Activated CD4-positive, alpha-beta T cell treated with anti-CD3 and anti-CD28 coated beads for 48 hours (primary cell): ENCODE results near the gene DMGDH.

Experiments
- DNase-seq: peaks from one replicate; pipeline ENCODE4 v3.0.0-alpha.2; 2020

The DMGDH gene

DNA sequence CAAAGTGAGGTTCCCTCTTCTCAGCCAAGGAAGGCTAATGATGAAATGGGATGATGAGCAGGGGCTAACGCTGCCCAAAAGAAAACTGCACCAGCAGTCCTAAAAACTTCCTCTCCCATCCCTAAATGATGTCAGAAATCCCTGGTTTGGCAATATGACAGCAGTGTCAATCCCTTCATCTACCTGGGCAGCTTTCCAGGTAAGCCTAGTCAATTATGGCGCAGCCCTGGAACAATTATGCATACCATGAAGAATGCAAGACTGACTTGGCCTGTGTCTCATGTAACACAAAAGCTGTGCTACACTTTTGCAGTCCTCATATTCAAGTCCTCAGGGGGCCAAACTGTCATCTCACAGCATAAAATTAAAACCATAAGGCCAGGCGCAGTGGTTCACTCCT is 7.0 kb downstream of the DMGDH start:
- no peak for DNase-seq

DNA sequence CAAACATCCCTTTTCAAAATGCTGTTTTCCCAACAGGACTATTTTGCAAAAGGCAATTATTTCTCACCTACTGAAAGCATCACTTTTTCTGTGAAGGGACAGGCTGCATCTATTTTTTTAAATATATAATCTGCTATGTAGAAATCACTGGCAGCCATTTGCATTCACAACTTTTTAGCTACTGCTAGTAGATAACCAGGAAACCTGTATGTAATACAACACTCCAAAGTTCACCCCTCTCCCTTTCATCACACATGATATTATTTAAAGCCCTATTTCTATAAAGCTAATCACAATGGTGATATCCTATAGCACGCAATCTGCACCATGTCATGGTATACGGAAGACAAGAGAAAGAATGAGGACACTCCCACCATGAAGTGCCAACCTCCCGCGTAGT is 9.8 kb downstream of the DMGDH start:
- DNase-seq: no peak

DNA sequence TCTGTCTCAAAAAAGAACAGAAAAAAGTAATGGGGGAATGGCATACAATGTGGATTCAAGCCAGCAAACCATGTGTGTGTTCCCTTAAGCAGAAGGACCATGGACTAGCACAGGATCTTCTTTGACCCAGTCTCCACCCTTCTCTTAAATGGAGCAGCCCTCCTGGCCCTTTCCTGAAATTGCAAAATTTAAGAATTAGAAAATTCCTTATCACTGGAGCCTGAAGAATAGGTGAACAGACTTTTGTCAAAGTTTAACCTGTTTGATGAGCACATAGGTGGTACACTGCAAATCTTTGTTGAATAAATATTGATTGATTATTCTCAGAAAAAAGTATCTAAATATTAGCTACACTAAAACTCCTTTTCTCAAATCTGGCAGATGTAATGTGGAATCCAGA is 12.6 kb downstream of the DMGDH start:
- DNase-seq: no peak

DNA sequence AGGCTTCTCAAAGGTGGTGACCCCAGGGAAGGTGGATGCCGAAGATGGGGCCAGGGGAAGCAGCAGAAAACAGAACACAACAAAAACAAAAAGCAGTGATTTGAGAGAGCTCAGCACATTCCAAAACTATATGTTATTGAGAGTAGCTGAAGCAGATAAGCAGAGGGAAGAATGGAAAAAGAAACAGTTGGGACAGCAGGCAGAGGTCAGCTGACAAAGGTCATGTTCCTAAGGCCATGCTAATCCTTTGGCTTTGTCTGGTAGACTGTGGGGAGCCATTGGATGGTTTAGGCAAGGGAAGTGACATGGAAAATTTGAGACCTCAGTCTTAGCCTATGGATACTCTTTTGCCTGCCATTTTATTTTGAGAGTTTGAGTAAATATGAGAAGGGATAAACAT is 14.5 kb downstream of the DMGDH start:
- DNase-seq: no peak

DNA sequence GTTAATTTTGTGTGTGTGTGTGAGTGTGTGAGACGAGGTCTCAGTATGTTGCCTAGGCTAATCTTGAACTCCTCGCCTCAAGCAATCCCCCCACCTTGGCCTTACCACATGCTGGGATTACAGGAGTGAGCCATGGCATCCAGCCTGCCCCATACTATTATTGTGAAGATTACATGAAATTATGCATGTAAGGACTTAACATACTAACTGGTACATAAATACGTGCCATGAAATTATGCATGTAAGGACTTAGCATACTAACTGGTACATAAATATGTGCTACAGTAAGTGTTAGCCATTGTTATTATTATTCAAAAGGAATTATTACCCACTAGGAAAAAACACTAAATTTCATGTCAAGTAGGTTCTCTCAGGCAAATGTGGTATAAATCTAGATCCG is 16.2 kb downstream of the DMGDH start:
- no peak for DNase-seq

DNA sequence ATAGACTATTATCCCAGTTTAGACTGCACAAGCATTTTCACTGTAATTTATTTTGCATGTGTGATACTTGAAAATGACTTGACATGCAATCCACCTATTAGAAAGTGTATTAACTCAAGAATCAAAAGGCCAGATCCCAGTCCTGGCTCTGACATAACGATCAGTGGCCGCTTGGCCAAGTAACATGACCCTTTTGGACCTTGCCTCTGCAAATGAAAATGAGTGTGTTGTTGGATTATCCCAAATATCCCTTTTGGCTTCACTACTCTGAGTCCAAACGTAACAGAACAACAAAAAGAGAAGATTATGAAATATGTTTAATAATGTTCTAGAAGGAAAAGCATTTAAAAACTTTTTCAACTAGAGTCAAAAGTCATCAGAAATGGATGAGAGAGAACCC is 19.0 kb downstream of the DMGDH start:
- no peak for DNase-seq

DNA sequence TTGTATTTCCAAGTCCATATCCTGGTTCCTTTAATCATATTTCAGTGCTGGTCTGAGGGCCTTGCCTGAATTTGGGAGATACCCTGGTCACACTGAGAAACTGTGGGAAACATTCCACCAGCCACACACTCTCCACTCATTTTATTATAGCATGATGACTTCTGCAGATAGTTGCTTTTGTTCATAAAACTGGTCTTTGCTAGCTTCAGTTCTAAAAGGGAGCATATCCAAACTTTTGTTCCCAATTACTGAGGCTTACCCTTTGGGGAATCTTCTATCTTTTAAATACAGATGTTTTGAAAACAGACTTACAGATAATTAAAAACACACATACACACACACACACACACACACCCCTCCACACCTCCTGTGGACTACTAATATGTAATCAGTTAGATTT is 21.0 kb downstream of the DMGDH start:
- DNase-seq: no peak

DNA sequence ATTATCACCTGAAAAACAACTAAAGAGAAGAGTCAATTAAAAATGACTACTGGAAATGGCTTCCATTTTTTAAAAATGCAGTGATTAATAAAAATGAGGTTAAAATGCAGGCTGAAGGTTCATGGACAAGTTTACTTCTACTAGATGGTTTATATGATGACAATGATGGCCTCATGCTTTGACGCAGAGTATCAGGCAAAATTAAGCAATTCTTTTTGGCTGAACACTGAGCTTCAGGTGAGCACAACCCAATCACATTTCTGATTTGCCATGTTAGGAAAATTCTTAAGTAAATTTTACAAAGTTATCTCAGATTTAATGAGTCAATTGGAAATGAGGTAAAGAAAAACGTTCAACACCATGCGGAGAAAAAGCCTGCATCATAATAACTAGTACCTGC is 22.3 kb downstream of the DMGDH start:
- no peak for DNase-seq

DNA sequence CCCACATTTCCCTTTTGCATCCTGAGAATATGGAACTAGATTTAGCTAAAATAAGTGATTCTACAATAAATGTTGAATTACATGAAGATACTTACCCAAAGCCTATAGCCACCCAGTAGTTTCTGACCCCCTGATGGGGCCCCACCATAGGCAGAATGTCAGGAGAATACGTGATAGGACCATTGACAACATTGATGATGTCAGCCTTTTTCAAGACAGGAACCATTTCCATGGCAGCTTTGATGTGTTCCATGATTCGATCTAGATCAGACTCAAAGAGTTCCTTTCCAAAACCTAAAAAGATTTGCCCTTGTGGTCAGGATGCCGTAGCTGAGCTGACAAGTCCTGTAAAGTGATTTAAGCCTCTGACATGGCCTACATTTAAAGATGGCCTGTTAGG is 27.3 kb downstream of the DMGDH start:
- no peak for DNase-seq

DNA sequence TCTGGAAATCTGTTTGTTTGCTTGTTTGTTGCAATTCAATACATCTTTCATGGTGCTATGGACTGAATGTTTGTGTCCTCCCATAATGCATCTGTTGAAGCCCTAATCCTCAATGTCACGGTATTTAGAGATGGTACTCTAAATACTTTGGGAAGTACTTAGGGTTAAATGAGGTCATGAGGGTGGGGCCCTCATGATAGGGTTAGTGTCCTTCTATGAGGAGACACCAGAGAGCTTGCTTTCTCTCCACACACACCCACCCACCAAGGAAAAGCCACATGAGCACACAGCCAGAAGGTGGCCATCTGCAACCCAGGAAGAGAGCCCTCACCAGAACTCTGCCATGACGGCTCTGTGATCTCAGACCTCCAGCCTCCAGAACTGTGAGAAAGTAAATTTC is 32.7 kb downstream of the DMGDH start:
- DNase-seq: no peak

DNA sequence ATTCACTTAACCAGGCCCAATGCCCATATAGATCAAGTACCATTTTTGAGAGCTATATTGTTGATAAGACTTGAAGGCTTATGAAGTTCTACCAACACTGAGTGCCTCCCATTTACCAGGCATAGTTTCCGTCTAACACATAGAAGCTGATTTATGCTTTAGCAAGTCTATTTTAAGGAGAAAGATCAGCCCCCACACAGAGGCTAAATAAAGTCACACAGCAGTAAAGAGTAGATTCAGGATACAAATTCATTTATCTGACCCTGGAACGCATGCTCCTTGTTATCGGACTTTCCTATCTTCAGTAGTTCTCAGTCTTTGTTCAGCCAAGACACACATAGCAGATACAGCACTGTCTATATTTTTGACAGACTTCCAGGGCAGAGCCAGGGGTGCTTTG is 34.2 kb downstream of the DMGDH start:
- DNase-seq: no peak

DNA sequence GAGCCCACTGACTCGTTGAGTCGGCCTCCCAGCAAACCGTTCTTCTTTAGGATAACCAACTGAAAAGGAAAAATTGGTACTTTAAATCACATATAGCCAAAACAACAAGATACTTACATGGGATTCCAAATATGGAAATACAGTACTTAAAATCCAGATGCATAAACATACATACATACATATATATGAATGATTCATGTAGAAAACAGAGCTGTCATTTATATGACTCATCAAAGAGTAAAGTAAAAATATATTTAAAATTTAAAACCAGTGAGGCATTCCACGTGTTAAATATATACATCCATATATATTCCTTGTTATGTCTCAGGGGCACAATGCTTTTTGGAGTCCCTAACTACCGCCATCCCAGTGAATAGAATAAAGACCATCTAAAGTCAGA is 36.7 kb downstream of the DMGDH start:
- no peak for DNase-seq

DNA sequence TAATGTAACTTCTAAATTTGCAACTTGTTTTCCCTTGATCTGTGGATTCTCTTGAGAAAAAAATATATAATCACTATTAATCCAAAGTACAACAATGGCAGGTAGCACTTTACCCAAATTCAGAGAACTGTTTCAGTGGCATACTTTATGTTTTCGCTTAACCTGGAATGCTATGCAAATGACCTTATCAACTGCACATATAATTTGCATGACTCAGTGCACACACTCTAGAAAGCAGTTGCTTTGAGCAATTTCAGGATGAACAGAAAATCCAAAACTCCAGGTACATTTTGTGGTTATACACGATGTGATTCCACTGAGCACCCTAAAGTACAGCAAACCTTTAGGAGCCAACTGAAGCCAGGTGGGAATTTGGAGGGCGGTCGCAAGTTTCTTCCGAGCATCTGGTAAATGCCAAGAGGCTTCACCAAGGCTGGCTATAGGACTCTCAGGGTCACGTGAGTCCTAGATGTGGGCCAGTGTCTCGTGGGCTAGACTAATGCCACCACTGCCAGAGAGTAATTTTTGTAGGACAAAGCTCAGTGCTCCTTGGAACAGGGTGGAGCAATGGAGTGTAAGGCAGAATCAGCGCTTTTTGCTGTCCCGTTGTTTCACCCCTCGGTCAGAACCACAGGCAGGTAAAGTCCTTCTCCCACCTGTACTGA is 37.3 kb downstream of the DMGDH start:
- no peak for DNase-seq

DNA sequence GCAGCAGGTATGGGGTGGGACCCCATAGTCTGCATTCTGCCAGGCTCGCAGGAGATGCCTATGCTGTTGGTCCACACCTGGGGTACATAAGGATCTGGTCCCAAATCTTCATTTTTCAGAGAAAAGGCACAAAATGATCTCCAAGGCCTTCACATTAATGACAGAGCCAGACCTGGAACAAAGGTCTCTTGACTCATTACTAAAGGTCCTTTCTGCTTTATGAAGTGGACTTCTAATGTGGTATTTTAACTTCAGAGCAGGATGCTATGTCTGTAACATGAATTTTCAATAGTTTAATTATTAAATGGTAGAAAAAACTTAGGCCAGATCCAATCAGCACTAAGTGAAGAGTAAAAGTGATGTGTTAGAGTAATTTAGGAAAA is 38.0 kb downstream of the DMGDH start:
- no peak for DNase-seq

DNA sequence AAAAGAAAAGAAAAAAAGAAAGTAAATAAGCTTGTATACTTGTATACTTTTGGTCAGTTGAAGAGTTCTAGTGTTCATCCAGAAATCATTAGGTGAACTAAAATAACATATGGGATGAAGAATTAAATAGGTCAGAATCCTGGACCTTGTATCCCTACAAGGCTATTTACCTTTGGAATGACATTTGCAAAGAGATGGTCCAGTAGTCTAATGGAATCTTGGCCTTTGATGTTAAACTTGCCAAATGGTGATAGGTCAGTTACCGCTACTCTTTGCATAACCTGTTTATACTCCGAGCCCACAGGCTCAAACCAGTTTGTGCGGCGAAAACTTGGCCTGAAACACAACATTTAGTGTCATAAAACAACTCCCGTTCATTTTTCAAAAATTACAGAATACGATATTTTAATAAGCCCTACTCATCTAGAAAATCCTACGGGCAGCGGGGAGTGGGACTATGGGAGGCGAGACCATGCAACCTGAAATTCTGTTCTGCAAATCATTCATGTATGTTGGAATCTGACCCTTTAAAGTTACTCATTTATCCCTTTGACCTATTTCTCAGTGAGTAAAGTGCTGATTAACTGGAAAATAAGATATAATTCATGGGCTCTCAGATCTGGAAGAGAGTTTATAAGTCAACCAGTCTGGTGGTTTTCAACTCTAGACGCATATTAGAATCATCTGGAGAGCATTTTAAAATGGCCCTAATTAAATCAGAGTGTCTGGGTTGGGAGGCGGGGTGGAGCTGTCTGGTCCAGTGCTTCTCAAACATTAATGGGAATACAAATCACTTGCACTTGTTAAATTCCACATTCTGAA is 38.6 kb downstream of the DMGDH start:
- DNase-seq: no peak

DNA sequence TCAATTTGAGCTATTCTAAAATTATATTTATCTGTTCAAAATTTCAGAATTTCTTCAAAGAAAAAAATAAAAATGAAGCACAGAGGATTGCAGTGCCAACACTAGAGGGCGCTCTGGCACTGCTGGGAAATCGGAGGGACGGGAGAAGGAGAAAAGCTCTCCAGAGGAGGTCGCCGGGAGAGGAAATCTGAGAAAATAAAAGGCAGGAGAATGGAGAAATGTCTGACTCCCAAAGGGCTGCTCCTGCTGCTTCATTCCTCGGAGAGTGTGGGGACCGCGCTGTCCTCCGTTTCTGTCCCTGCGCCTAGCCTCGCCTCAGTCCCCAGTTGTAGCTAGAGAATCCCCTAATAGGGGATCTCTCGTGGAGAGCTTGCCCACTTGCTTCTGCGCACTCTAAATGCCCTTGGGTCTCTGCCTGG is 44.4 kb downstream of the DMGDH start:
- peak; percentile 68 for DNase-seq

DNA sequence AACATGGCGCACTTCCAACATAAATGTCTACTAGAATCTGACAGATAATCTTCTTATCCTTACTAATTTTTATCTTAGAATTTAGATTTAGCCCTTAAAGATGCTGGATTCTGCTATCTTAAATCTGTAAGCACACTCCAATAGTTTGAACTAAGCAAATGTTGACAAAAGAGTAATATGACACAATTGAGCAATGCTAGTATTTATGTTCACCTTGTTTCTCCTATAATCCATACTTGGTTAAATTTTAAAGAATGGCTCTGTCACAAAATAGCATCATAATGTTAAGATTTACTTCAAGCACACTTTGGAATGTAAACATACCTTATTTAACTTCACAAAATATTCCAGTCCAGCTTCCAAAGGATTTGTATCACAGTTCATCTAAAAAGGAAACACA is 45.5 kb downstream of the DMGDH start:
- DNase-seq: no peak

DNA sequence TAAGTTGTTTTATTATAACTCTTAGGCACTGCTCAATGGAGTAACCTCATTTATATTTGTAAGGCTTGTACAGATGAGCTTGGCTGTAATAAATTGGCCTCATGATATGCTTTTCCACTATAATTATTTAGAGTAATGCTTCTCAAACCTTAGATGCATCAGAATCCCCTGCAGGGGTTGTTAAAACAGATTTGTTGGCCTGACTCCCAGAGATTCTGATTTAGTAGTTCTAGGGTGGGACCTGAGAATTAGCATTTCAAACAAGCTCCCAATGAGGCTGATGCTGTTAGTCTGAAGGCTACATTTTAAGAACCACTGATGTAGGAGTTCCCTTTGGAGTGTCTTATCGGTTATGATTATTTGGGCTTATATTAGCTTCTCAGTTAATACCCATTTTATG is 46.1 kb downstream of the DMGDH start:
- DNase-seq: no peak

DNA sequence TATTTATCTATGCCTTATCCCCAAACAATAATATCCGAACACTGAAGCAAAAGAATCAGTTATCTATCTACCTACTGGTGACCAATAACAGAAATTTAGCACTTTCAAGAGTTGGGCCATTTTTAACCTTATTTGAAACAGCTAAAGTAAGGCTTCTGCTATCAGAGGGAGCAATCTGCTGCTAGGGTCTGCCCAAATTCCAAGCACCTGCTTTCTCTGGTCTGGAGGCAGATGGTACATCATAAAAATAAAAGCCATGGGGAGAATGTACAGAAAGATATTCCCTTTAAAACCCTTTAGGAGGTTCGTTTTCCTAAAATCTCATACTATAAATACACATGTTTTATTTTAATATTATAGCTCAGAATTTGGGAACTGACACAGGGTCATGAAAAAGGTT is 46.7 kb downstream of the DMGDH start:
- no peak for DNase-seq

DNA sequence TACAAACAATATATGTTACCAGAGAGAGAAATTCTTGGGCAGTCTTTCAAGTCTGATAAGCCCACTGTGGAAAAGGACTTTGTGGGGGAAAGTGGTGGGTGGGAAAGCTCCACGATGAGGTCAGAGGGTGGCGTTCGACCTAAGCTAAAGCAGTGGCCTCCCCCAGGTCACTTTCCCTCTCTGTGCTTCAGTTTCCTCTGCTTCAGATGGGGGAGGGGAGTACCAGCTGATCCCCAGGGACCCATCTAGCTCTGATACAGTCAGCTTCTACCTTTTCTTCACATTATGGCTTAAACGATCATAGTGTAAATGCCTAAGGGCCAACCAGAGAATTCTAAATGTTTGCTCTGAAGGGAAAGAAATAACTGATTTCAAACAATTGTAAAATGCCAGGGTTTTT is 47.7 kb downstream of the DMGDH start:
- no peak for DNase-seq

DNA sequence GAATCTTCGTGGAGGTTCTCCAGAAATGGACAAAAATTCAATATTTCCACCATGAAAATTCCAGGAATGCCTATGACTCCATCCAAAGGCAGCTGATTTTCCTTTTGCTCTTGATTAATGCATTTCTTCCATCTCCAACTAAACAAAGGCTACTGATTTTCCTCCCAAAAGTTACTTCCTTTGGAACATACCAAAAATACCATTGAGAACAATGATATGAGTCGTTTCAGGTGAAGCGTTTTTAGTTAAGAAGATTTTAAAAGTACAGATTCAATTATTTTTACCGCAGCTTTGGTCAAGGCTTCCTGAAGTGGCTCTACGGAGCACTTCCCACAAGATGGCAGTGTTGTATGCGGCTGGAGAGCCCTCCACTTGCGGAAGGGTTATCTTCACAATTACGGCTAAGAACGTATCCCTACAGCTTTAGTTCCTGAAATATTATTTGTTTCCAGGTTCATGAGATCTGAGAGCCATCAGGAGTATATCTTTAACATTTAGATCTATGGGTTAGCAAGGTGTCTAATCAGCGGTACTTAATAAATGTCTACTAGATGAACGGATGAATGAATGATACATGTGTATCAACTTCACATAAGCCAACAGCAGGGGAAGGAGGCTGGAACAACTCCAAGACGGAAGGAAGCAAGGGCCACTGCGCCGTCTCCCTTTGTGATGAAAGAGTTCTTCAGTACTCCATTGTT is 48.5 kb downstream of the DMGDH start:
- peak; percentile 62 for DNase-seq

DNA sequence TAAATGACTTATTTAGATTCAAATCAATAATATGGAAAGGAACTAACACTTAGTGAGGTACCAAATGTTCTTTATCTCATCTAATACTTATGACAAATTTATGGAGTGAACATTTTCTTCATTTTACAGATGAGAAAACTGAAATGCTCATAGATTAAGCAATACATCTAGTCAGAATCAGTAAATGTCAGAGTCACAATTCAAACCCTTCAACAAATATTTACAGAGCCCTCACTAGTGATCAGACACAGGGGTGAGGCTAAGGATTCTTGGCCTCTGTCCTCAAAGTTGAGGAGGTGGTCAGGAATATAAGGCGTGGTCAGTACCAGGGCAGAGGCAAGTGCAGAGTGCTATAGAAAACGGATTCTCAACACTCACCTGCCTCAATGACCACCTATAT is 54.8 kb downstream of the DMGDH start:
- DNase-seq: no peak

DNA sequence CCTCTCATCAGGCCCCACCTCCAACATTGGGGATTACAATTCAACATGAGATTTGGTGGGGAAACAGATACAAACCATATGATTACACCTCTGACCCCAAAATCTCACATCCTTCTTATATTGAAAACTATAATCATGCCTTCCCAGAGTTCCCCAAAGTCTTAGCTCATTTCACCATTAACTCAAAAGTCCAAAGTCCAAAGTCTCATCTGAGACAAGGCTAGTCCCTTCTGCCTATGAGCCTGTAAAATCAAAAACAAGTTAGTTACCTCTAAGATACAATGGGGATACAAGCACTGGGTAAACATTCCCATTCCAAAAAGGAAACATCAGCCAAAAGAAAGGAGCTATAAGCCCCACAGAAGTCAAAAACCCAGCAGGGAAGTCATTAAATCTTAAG is 57.6 kb downstream of the DMGDH start:
- DNase-seq: no peak

DNA sequence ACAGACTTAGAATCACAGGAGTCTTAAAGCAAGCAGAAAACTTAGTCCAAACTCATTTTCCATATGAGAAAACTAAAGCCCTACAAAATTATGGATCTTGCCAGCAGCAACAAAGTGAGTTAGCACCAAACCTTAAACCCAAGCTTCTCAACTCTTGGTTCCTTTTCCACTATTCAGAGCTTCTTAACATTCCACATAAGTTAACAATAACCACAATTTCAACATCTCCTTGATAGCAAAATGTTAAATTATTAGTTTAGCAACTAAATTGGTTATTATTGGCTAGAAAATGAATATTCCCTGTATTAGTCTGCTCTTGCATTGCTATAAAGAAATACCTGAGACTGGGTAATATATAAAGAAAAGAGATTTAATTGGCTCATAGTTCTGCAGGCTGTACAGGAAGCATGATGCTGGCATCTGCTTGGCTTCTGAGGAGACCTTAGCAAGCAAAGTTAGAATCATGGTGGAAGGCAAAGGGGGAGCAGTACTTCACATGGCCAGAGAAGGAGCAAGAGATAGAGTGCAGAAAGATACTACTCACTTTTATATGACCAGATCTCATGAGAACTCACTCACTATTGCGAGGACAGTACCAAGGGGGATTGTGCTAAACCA is 58.1 kb downstream of the DMGDH start:
- DNase-seq: no peak
